ENCODE data around the gene KANSL2.
A peak's percentile ranks its signal among the peaks of the same experiment; 100 is the strongest.
"Not testable (repeated sequence)": the region's sequence is repeated elsewhere in the genome, so short reads cannot be mapped to it uniquely, and the experiment has no call there.

The KANSL2 gene

GRCh38 chr12:48682927-48683326, 889 bp upstream of the KANSL2 start:
- DNase-seq = no peak

DNA sequence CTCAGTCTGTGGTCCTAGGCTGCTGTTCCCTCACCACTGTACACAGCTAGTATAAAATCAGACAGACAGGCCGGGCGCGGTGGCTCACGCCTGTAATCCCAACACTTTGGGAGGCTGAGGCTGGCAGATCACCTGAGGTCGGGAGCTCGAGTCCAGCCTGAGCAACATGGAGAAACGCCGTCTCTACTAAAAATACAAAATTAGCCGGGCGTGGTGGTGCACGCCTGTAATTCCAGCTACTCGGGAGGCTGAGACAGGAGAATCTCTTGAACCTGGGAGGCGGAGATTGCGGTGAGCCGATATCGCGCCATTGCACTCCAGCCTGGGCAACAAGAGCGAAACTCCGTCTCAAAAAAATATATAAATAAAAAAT, 481 bp upstream of the KANSL2 start:
- DNase-seq = not testable (repeated sequence)

GRCh38 chr12:48681399-48681709, 684 bp downstream of the KANSL2 start:
- no peak for DNase-seq

- DNase-seq = no peak
These were observed 1.2 kb downstream of the KANSL2 start for GRCh38 chr12:48680861-48681260.

- DNase-seq = no peak
These were observed 3.4 kb downstream of the KANSL2 start for GRCh38 chr12:48678551-48679185.

DNA sequence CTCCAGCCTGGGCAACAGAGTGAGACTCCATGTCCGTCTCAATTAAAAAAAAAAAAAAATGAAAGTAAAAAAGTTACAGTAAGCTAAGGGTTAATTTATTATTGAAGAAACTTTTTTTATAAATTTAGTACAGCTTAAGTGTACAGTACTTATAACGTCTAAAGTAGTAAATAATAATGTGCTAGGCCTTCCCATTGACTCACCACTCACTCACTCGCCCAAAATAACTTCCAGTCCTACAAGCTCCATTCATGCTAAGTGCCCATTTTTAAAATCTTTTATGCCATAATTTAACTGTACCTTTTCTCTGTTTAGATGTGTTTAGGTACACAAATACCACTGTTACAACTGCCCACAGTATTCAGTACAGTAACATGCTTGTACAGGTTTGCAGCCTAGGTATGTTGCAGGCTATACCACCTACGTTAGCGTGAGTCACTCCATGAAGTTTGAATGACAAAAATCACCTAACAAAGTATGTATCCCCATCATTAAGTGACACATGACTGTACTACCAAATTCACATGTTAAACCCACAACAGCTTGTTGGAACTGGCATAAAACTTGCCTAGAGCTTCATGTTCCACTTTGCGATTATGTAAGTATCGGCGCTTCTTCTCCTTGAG, 10.7 kb downstream of the KANSL2 start:
- no peak for DNase-seq

DNA sequence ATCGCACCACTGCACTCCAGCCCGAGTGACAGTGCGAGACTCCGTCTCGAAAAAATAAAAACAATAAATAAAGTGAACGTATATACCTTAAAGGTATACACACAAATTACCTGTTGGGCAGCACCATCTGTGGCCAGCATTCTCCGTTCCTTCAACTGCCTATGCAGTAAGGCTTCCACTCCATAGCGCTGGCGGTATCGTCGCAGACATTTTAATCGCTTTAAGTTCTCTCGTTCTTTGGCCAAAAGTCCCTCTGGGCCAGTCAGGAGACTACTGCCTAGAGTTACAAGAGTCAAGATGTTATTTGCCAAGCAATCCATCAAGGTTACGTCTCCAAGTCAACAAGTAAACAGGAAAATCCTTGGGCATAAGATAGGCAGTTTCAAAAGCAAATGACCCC, 13.0 kb downstream of the KANSL2 start:
- no peak for DNase-seq

GRCh38 chr12:48659863-48660262, 22.2 kb downstream of the KANSL2 start:
- no peak for DNase-seq

GRCh38 chr12:48651681-48652080, 30.4 kb downstream of the KANSL2 start:
- no peak for DNase-seq

GRCh38 chr12:48645354-48645753, 36.7 kb downstream of the KANSL2 start:
- DNase-seq = not testable (repeated sequence)

DNA sequence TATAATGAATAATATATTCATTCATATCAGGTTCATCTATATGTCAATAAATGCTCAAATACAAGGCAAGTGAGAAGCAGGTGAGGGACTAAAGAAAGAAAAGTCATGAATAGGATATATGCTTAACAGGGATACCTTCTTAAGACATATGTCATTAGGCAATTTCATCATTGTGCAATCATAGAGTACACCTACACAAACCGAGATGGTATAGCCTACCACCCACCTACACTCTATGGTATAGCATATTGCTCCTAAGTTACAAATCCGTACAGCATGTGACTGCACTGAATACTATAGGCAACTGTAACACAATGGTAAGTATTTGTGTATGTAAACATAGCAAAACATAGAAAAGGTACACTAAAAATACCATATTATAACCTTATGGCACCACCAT, 39.0 kb downstream of the KANSL2 start:
- no peak for DNase-seq

- not testable (repeated sequence) for DNase-seq
These were observed 40.1 kb downstream of the KANSL2 start for GRCh38 chr12:48641752-48642555.

GRCh38 chr12:48640854-48641253, 41.2 kb downstream of the KANSL2 start:
- DNase-seq = no peak

DNA sequence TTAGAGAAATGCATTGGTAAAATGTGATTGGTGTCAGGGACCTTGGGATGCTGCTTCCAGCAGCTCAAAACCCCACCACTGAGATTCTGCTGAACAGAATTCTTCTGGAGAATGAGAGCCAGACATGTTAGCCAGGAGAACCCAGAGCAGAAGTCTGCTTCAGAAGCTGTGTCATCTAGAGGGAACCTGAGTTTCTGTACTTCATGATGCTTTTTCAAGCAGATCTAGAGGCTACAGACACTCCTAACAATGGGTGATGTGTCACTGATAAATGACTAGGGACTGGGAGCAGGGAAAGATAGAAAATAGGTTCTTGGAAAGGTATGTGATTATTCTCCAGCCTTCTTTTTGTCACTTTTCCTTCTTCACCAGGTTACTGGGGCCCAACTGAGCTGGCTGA, 41.6 kb downstream of the KANSL2 start:
- no peak for DNase-seq

DNA sequence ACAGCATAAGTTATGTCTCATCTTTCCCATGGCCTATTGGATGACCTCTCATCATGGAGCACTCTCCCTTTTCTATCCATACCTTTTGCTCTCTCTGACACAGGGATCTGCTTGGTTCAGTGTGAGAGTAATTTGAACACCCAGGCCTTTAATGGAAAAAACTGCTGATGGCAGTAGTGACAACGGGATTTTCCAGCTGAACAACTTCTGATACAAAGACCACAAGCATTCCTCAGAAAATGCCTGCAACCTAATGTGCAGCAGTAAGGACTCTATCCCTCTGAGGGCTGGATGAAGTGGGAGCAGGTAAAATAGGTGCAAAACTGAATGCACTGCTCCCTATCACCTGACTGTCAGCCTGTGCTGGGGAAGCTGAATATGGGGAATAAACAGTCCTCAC, 51.0 kb downstream of the KANSL2 start:
- no peak for DNase-seq

- no peak for DNase-seq
These were observed 51.7 kb downstream of the KANSL2 start for GRCh38 chr12:48630346-48630745.

DNA sequence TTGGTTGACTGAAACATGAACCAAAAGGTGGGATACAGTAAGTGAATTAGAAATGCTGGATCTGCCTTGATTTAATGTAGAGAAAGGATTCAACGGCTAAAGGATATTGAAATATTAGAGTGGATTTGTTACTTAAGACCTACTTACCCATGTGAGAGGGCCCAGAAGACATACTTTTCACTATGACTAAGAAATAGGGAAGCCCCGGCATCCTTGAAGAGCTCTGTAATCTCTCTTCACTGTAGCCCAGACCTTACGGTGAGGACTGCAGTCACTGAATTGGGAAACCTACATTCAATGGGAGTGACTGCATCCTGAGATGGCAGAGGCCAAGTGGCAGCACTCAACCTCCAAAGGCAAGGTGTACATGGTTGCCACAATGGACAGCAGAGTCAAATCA, 52.5 kb downstream of the KANSL2 start:
- DNase-seq = no peak

DNA sequence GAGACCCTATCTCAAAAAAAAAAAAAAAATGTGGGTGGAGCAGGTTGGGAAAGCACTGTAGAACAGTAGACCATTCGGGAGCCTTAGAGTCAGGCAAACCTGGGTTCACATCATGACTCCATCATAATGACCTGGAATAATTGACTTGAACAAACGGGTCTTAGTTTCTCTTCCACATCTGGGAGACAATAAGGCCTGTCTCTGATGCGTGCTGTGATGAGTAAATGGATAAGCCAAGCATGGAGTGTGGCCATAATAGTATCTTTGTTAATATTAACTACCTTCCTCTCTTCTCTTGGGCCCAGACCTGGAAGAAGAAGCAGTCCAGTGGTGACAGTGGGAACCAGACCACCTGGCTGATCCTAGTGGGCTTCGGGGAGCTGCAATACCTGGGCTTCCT, 54.5 kb downstream of the KANSL2 start:
- DNase-seq = no peak

DNA sequence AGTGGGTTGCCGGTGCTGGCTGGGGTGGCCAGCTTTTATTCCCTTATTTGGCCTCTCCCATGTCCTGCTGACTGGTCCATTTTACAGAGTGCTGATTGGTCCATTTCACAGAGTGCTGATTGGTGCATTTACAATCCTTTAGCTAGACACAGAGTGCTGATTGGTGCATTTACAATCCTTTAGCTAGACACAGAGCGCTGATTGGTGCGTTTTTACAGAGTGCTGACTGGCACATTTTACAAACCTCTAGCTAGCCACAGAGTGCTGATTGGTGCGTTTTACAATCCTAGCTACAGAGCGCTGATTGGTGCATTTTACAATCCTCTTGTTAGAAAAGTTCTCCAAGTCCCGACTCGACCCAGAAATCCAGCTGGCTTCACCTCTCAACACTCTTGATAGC, 59.0 kb downstream of the KANSL2 start:
- DNase-seq = not testable (repeated sequence)

GRCh38 chr12:48618541-48618940, 63.5 kb downstream of the KANSL2 start:
- peak; percentile 47 for DNase-seq

DNA sequence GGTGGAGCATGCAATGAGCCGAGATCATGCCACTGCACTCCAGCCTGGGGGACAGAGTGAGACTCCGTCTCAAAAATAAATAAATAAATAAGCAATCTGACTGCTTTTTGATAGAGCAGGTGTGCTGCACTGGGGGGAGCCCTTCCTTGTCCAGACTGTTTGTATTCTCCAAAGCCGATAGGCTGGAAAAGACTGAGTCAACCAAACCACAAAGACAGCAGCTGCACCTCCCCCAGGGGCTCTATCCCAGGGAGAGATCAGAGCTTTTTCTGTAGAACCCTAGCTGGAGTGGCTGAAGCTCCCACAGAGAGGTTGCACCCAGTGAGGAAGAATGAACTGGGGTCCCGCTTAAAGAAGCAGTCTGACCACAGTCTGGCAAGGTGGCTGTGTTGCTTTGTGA, 66.4 kb downstream of the KANSL2 start:
- DNase-seq = no peak

DNA sequence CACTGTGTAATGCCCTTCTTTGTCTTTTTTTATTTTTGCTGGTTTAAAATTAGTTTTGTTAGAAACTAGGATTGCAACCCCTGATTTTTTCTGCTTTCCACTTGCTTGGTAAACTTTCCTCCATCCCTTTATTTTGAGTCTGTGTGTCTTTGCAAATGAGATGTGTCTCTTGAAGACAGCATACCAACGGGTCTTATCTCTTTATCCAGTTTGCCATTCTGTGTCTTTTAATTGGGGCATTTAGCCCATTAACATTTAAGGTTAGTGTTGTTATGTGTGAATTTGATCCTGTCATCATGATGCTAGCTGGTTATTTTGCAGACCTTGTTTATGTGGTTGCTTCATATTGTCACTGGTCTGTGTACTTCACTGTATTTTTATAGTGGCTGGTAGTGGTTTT, 68.7 kb downstream of the KANSL2 start:
- DNase-seq = no peak

Data from effector CD8-positive, alpha-beta T cell (primary cell).